HepG2 (cell line): ENCODE data around the gene GRIFIN. TPM values are rescaled to one million over a fixed set of nuclear protein-coding genes. Genes with fewer than 3 reads are reported as not detected.

Experiments used
- EED ChIP-seq: sonication (generic); formaldehyde crosslinking; IDR thresholded peaks from 2 replicates; pipeline ENCODE4 v1.5.0; 2020; ENCODE audit warnings: mild to moderate bottlenecking, missing genetic modification reagents
- MAF1 ChIP-seq: sonication (generic); formaldehyde crosslinking; IDR thresholded peaks from 2 replicates; pipeline ENCODE4 v1.5.0; 2020; ENCODE audit warnings: missing genetic modification reagents, borderline replicate concordance
- TCF12 ChIP-seq, 2 experiments: fragments of 450-650 bp in 1 of 2; sonication (generic) in 1 of 2; formaldehyde crosslinking in 1 of 2; IDR thresholded peaks; 2 replicates each; pipeline versions ENCODE4 v1.6.1 to v1.8.0; 2017 to 2022; ENCODE audit warnings: antibody characterized with exemption in 1 of 2, mild to moderate bottlenecking in 1 of 2, missing genetic modification reagents in 1 of 2, moderate library complexity in 1 of 2
- ZBTB40 ChIP-seq, 2 experiments: fragments of 450-650 bp in 1 of 2; sonication (generic) in 1 of 2; formaldehyde crosslinking in 1 of 2; IDR thresholded peaks; 2 replicates each; pipeline versions ENCODE4 v1.6.1 to v1.8.0; 2016 to 2022; ENCODE audit warnings: antibody characterized with exemption in 1 of 2, mild to moderate bottlenecking in 1 of 2, missing genetic modification reagents in 1 of 2
- ZNF251 ChIP-seq: sonication (generic); formaldehyde crosslinking; IDR thresholded peaks from 2 replicates; pipeline ENCODE4 v1.9.0; 2021; ENCODE audit warnings: mild to moderate bottlenecking, missing genetic modification reagents
- ZNF512 ChIP-seq: sonication (generic); formaldehyde crosslinking; IDR thresholded peaks from 2 replicates; pipeline ENCODE4 v1.4.0; 2020; ENCODE audit warnings: mild to moderate bottlenecking, missing genetic modification reagents
- ZNF691 ChIP-seq: sonication (generic); formaldehyde crosslinking; IDR thresholded peaks from 2 replicates; pipeline ENCODE4 v1.4.0; 2020; ENCODE audit warnings: missing genetic modification reagents, low read depth, mild to moderate bottlenecking, borderline replicate concordance
- polyA plus RNA-seq, 8 experiments: library from polyadenylated mRNA; depleted of rRNA in 3 of 8; stranded (reverse) in 7 of 8; unstranded in 1 of 8; fragments of >200 nt; fragmentation: Illumina TruSeq in 4 of 8; extraction: Trizol in 4 of 8; gene quantifications; 2 replicates each; pipeline versions ENCODE4 v1.2.1 to v1.2.3, GENCODE V29; 2011 to 2016; ENCODE audit warnings: low read depth in 4 of 8, missing spikeins in 1 of 8, mixed read lengths in 1 of 8; ENCODE audit not compliant: insufficient read depth in 1 of 8
- total RNA-seq, 5 experiments: library from RNA; depleted of rRNA; stranded (reverse); fragments of >200 nt; fragmentation: Illumina TruSeq; extraction: Trizol; gene quantifications; 2 replicates each; pipeline ENCODE4 v1.2.3, GENCODE V29; 2016; ENCODE audit warnings: low read depth in 1 of 5
- TF ChIP-seq, protein P1 (sequence below): sonication (generic); formaldehyde crosslinking; IDR thresholded peaks from 2 replicates; pipeline ENCODE4 v1.4.0; 2020; ENCODE audit warnings: missing genetic modification reagents
- TF ChIP-seq, protein P2 (sequence below): sonication (generic); formaldehyde crosslinking; IDR thresholded peaks from 2 replicates; pipeline ENCODE4 v1.5.0; 2020; ENCODE audit warnings: mild to moderate bottlenecking, missing genetic modification reagents, borderline replicate concordance

Gene GRIFIN
- total and polyA plus RNA-seq, 2 of the 13 experiments (the other 11 are each of a cell fraction or from before 2014, with no cell fraction given), result not detected

DNA sequence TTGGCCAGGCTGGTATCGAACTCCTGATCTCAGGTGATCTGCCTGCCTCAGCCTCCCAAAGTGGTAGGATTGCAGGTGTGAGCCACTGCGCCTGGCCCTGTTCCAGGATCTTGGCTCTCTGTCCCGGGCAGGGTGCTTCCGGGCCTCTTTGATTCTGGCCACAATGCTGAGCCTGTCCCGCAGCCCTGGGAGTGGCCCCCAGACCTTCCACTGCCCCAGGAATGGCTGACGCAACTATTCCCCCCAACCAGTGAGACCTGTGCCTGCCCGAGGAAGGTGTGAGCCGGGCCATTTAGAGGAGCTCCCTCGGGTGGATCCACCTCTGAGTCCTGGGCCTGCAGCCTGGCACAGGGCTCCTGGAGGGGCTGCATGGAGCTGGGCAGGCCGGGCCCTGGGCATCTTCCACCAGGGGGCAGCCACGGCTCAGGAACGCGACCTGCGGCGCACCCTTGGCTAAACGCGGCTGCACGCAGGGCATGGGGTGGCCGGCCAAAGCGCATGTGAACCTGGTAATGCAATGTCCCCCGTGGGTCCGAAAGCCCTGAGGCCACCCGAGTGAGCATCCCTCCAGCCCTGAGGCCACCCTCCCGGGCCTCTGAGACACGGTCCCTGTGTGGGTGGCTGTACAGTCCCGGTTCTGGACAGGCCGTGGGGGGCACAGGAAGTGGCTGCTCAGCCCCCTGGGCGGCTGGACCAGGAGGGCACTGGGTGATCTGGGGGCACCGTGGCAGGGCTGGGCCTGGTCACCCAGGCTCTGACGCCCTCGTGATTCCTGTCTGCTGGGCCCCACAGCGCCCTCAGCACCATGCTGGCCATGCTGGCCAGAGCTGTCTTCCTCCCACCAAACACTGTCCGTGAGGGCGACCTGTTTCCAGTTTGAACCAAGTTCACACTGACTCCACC lies 24.8 kb downstream of the GRIFIN start (continued):
- TF ChIP-seq ZNF691 (CRISPR knock-in tag), result peak; percentile 88; the same call in 1 of the 2 replicates
- no peak for TF ChIP-seq TCF12 (IDR thresholded peaks at IDR 0.05)
- TF ChIP-seq TCF12 (CRISPR knock-in tag; IDR thresholded peaks at IDR 0.05), result no peak
- TF ChIP-seq ZBTB40 (IDR thresholded peaks at IDR 0.05), result no peak
- no peak for TF ChIP-seq ZBTB40 (CRISPR knock-in tag; IDR thresholded peaks at IDR 0.05)
- TF ChIP-seq ZNF251 (CRISPR knock-in tag), result no peak
- no peak for TF ChIP-seq ZNF512
- no peak for TF ChIP-seq EED (CRISPR knock-in tag)
- TF ChIP-seq, protein P1, sequence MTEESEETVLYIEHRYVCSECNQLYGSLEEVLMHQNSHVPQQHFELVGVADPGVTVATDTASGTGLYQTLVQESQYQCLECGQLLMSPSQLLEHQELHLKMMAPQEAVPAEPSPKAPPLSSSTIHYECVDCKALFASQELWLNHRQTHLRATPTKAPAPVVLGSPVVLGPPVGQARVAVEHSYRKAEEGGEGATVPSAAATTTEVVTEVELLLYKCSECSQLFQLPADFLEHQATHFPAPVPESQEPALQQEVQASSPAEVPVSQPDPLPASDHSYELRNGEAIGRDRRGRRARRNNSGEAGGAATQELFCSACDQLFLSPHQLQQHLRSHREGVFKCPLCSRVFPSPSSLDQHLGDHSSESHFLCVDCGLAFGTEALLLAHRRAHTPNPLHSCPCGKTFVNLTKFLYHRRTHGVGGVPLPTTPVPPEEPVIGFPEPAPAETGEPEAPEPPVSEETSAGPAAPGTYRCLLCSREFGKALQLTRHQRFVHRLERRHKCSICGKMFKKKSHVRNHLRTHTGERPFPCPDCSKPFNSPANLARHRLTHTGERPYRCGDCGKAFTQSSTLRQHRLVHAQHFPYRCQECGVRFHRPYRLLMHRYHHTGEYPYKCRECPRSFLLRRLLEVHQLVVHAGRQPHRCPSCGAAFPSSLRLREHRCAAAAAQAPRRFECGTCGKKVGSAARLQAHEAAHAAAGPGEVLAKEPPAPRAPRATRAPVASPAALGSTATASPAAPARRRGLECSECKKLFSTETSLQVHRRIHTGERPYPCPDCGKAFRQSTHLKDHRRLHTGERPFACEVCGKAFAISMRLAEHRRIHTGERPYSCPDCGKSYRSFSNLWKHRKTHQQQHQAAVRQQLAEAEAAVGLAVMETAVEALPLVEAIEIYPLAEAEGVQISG, result peak; percentile 63
- TF ChIP-seq MAF1 (CRISPR knock-in tag), result 0 out of 2 replicates have a peak, but pooled peaks have one; percentile 20
- TF ChIP-seq, protein P2, sequence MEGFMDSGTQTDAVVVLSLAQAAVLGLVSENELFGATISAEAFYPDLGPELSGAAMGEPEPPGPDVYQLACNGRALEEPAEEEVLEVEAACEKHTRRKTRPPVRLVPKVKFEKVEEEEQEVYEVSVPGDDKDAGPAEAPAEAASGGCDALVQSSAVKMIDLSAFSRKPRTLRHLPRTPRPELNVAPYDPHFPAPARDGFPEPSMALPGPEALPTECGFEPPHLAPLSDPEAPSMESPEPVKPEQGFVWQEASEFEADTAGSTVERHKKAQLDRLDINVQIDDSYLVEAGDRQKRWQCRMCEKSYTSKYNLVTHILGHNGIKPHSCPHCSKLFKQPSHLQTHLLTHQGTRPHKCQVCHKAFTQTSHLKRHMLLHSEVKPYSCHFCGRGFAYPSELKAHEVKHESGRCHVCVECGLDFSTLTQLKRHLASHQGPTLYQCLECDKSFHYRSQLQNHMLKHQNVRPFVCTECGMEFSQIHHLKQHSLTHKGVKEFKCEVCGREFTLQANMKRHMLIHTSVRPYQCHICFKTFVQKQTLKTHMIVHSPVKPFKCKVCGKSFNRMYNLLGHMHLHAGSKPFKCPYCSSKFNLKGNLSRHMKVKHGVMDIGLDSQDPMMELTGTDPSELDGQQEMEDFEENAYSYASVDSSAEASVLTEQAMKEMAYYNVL (CRISPR knock-in tag), result no peak; the same call in 1 of the 2 replicates
